Glomerular visceral epithelial cell (primary cell): ENCODE measurements around the gene BTBD10.
A peak's percentile ranks its signal among the peaks of the same experiment; 100 is the strongest.

ENCODE experiments used
- DNase-seq: peaks from one replicate; pipeline ENCODE4 v3.0.0-alpha.2; 2016; ENCODE audit errors: extremely low spot score

BTBD10 gene

GRCh38 chr11:13375798-13376197 lies 87.2 kb downstream of the BTBD10 start:
- DNase-seq = no peak

GRCh38 chr11:13373216-13373615 lies 89.8 kb downstream of the BTBD10 start:
- DNase-seq = no peak

GRCh38 chr11:13368041-13368446 lies 95.0 kb downstream of the BTBD10 start:
- peak; percentile 73 for DNase-seq

- no peak for DNase-seq
Measured at GRCh38 chr11:13367115-13367514, 95.9 kb downstream of the BTBD10 start.

GRCh38 chr11:13366266-13367026 lies 96.6 kb downstream of the BTBD10 start:
- no peak for DNase-seq

GRCh38 chr11:13364388-13364787 lies 98.6 kb downstream of the BTBD10 start:
- no peak for DNase-seq

- DNase-seq = no peak
Measured at GRCh38 chr11:13362596-13363109, 100.4 kb downstream of the BTBD10 start.

- no peak for DNase-seq
Measured at GRCh38 chr11:13358596-13359270, 104.3 kb downstream of the BTBD10 start.

- no peak for DNase-seq
Measured at GRCh38 chr11:13357232-13357631, 105.8 kb downstream of the BTBD10 start.

- peak; percentile 39 for DNase-seq
Measured at GRCh38 chr11:13355191-13355590, 107.8 kb downstream of the BTBD10 start.

GRCh38 chr11:13354335-13354734 lies 108.7 kb downstream of the BTBD10 start:
- DNase-seq = no peak

GRCh38 chr11:13352711-13353110 lies 110.3 kb downstream of the BTBD10 start:
- DNase-seq = no peak

- DNase-seq = no peak
Measured at GRCh38 chr11:13349581-13349980, 113.4 kb downstream of the BTBD10 start.

- no peak for DNase-seq
Measured at GRCh38 chr11:13349046-13349445, 114.0 kb downstream of the BTBD10 start.

- DNase-seq = no peak
Measured at GRCh38 chr11:13348305-13348704, 114.7 kb downstream of the BTBD10 start.

- no peak for DNase-seq
Measured at GRCh38 chr11:13347901-13348300, 115.1 kb downstream of the BTBD10 start.

- DNase-seq = no peak
Measured at GRCh38 chr11:13346470-13346869, 116.6 kb downstream of the BTBD10 start.

GRCh38 chr11:13344818-13345217 lies 118.2 kb downstream of the BTBD10 start:
- DNase-seq = no peak

- peak; percentile 72 for DNase-seq
Measured at GRCh38 chr11:13343931-13344717, 118.9 kb downstream of the BTBD10 start.

- DNase-seq = no peak
Measured at GRCh38 chr11:13343067-13343466, 120.0 kb downstream of the BTBD10 start.

- no peak for DNase-seq
Measured at GRCh38 chr11:13341026-13341425, 122.0 kb downstream of the BTBD10 start.
